ENCODE results near the gene ACTL6A. TPM values are rescaled to one million over a fixed set of nuclear protein-coding genes. Genes with fewer than 3 reads are reported as not detected.
"Not testable (repeated sequence)": the region's sequence is repeated elsewhere in the genome, so short reads cannot be mapped to it uniquely, and the experiment has no call there.

Gene ACTL6A
- polyA plus RNA-seq (2013, experiment 1 of 2): 93.1 TPM
- polyA plus RNA-seq (2013, experiment 2 of 2): 90.0 TPM

GRCh38 chr3:179562591-179563270, at the start of gene ACTL6A:
Gene ACTL6A, plus strand, starts transcription at chr3:179562926. Its CDS starts 167 bp downstream, at chr3:179563093.
- H3K18ac ChIP-seq (ENCODE audit: low read length): peak within 1 kb of the TSS; percentile 25
- no peak within 1 kb of the TSS for H2BK120ac ChIP-seq (ENCODE audit: low read depth, low read length)
- peak; percentile 100 for DNase-seq
- no peak within 1 kb of the TSS for H4K5ac ChIP-seq (ENCODE audit: low read length)
- H3K4me1 ChIP-seq (ENCODE audit: control insufficient read depth, low read depth, low read length): no peaks in the 10 kb centered on the region
- H3K27me3 ChIP-seq (ENCODE audit: insufficient read depth, low read length, poor library complexity): no peaks in the 10 kb centered on the region
- H3K79me2 ChIP-seq (ENCODE audit: control insufficient read depth, insufficient read depth, low read length): peaks cover 35% of the 10 kb centered on the region
- no peak within 1 kb of the TSS for H2BK15ac ChIP-seq (replicated peaks; ENCODE audit: low read depth)
- no peak within 1 kb of the TSS for H3K23ac ChIP-seq (ENCODE audit: low read length)
- H3K36me3 ChIP-seq (ENCODE audit: control insufficient read depth, insufficient read depth, low read length): no peaks in the 10 kb centered on the region
- peak within 1 kb of the TSS; percentile 76 for H3K4me2 ChIP-seq (ENCODE audit: low read length)
- H2AK5ac ChIP-seq (ENCODE audit: low read length): no peak within 1 kb of the TSS
- H2BK5ac ChIP-seq (ENCODE audit: low read length): peak within 1 kb of the TSS; percentile 36
- H3K56ac ChIP-seq (ENCODE audit: low read length): peak within 1 kb of the TSS; percentile 89
- no CpG with 5 or more reads among the region's 55 CpGs for WGBS (ENCODE audit: extremely low coverage, insufficient coverage, low lambda C conversion rate)
- H3K27ac ChIP-seq (ENCODE audit: low read depth, low read length): peak within 1 kb of the TSS; percentile 65
- peaks cover 6% of the 10 kb centered on the region for H3K79me1 ChIP-seq (ENCODE audit: low read length)
- peak within 1 kb of the TSS; percentile 80 for H3K9ac ChIP-seq (ENCODE audit: low read length)
- H3K4me3 ChIP-seq (ENCODE audit: low read length): peak within 1 kb of the TSS; percentile 54
- peak within 1 kb of the TSS; percentile 66 for H4K8ac ChIP-seq (ENCODE audit: low read depth, low read length)
- H3K4ac ChIP-seq (ENCODE audit: low read depth, low read length): no peak within 1 kb of the TSS

- no peaks in the 10 kb centered on the region for H3K79me1 ChIP-seq (ENCODE audit: low read length)
- no peak overlapping the region for H3K4me2 ChIP-seq (ENCODE audit: low read length)
- H2AK5ac ChIP-seq (ENCODE audit: low read length): no peak overlapping the region
- no peak overlapping the region for H3K4me3 ChIP-seq (ENCODE audit: low read length)
- H3K27ac ChIP-seq (ENCODE audit: low read depth, low read length): no peak overlapping the region
- no peaks in the 10 kb centered on the region for H3K27me3 ChIP-seq (ENCODE audit: insufficient read depth, low read length, poor library complexity)
- no peak overlapping the region for H2BK15ac ChIP-seq (replicated peaks; ENCODE audit: low read depth)
- H3K9ac ChIP-seq (ENCODE audit: low read length): no peak overlapping the region
- H4K8ac ChIP-seq (ENCODE audit: low read depth, low read length): no peak overlapping the region
- no peaks in the 10 kb centered on the region for H3K79me2 ChIP-seq (ENCODE audit: control insufficient read depth, insufficient read depth, low read length)
- H3K18ac ChIP-seq (ENCODE audit: low read length): no peak overlapping the region
- no peak for DNase-seq
- no peak overlapping the region for H3K4ac ChIP-seq (ENCODE audit: low read depth, low read length)
- H3K23ac ChIP-seq (ENCODE audit: low read length): no peak overlapping the region
- WGBS (ENCODE audit: extremely low coverage, insufficient coverage, low lambda C conversion rate): no CpG with 5 or more reads among the region's 2 CpGs
- H3K56ac ChIP-seq (ENCODE audit: low read length): no peak overlapping the region
- H3K36me3 ChIP-seq (ENCODE audit: control insufficient read depth, insufficient read depth, low read length): no peaks in the 10 kb centered on the region
- H2BK120ac ChIP-seq (ENCODE audit: low read depth, low read length): no peak overlapping the region
- no peaks in the 10 kb centered on the region for H3K4me1 ChIP-seq (ENCODE audit: control insufficient read depth, low read depth, low read length)
- no peak overlapping the region for H2BK5ac ChIP-seq (ENCODE audit: low read length)
- no peak overlapping the region for H4K5ac ChIP-seq (ENCODE audit: low read length)
Observed at GRCh38 chr3:179513862-179514261, 48.9 kb upstream of the ACTL6A start.

GRCh38 chr3:179516461-179517251, 46.1 kb upstream of the ACTL6A start:
- H4K8ac ChIP-seq (ENCODE audit: low read depth, low read length); H3K4me2 ChIP-seq (ENCODE audit: low read length); H3K27me3 ChIP-seq (ENCODE audit: insufficient read depth, low read length, poor library complexity); H4K5ac ChIP-seq (ENCODE audit: low read length); H2AK5ac ChIP-seq (ENCODE audit: low read length); H3K23ac ChIP-seq (ENCODE audit: low read length); H3K36me3 ChIP-seq (ENCODE audit: control insufficient read depth, insufficient read depth, low read length); H3K9ac ChIP-seq (ENCODE audit: low read length); DNase-seq; H2BK120ac ChIP-seq (ENCODE audit: low read depth, low read length); H3K4ac ChIP-seq (ENCODE audit: low read depth, low read length); H3K4me1 ChIP-seq (ENCODE audit: control insufficient read depth, low read depth, low read length); H3K18ac ChIP-seq (ENCODE audit: low read length); H3K56ac ChIP-seq (ENCODE audit: low read length); H3K79me1 ChIP-seq (ENCODE audit: low read length); H2BK15ac ChIP-seq (replicated peaks; ENCODE audit: low read depth); H3K4me3 ChIP-seq (ENCODE audit: low read length); H3K27ac ChIP-seq (ENCODE audit: low read depth, low read length); H2BK5ac ChIP-seq (ENCODE audit: low read length); H3K79me2 ChIP-seq (ENCODE audit: control insufficient read depth, insufficient read depth, low read length): not testable (repeated sequence)
- WGBS (ENCODE audit: extremely low coverage, insufficient coverage, low lambda C conversion rate): no CpG with 5 or more reads among the region's 9 CpGs

GRCh38 chr3:179526482-179526881, 36.2 kb upstream of the ACTL6A start:
- no CpG with 5 or more reads among the region's 1 CpG for WGBS (ENCODE audit: extremely low coverage, insufficient coverage, low lambda C conversion rate)

GRCh38 chr3:179526989-179527391, 35.7 kb upstream of the ACTL6A start:
- H3K4me3 ChIP-seq (ENCODE audit: low read length): no peak overlapping the region
- H3K9ac ChIP-seq (ENCODE audit: low read length): peak overlapping the region; percentile 3
- H4K8ac ChIP-seq (ENCODE audit: low read depth, low read length): no peak overlapping the region
- WGBS (ENCODE audit: extremely low coverage, insufficient coverage, low lambda C conversion rate): no CpG with 5 or more reads among the region's 3 CpGs
- no peak overlapping the region for H3K23ac ChIP-seq (ENCODE audit: low read length)
- no peak overlapping the region for H3K4me2 ChIP-seq (ENCODE audit: low read length)
- H3K4me1 ChIP-seq (ENCODE audit: control insufficient read depth, low read depth, low read length): peaks cover 4% of the 10 kb centered on the region
- H4K5ac ChIP-seq (ENCODE audit: low read length): no peak overlapping the region
- no peak overlapping the region for H2BK15ac ChIP-seq (replicated peaks; ENCODE audit: low read depth)
- H3K27ac ChIP-seq (ENCODE audit: low read depth, low read length): no peak overlapping the region
- peak overlapping the region; percentile 71 for H3K18ac ChIP-seq (ENCODE audit: low read length)
- DNase-seq: peak; percentile 89
- H2AK5ac ChIP-seq (ENCODE audit: low read length): no peak overlapping the region
- H3K27me3 ChIP-seq (ENCODE audit: insufficient read depth, low read length, poor library complexity): no peaks in the 10 kb centered on the region
- no peaks in the 10 kb centered on the region for H3K79me2 ChIP-seq (ENCODE audit: control insufficient read depth, insufficient read depth, low read length)
- H3K56ac ChIP-seq (ENCODE audit: low read length): peak overlapping the region; percentile 79
- peak overlapping the region; percentile 94 for H3K4ac ChIP-seq (ENCODE audit: low read depth, low read length)
- H2BK5ac ChIP-seq (ENCODE audit: low read length): peak overlapping the region; percentile 24
- no peaks in the 10 kb centered on the region for H3K79me1 ChIP-seq (ENCODE audit: low read length)
- no peak overlapping the region for H2BK120ac ChIP-seq (ENCODE audit: low read depth, low read length)
- no peaks in the 10 kb centered on the region for H3K36me3 ChIP-seq (ENCODE audit: control insufficient read depth, insufficient read depth, low read length)

More at GRCh38 chr3:179526482-179526881, 36.2 kb upstream of the ACTL6A start:
- H2BK15ac ChIP-seq (replicated peaks; ENCODE audit: low read depth): no peak overlapping the region
- peak overlapping the region; percentile 20 for H3K56ac ChIP-seq (ENCODE audit: low read length)
- H3K4me2 ChIP-seq (ENCODE audit: low read length): no peak overlapping the region
- H2BK5ac ChIP-seq (ENCODE audit: low read length): no peak overlapping the region
- peak overlapping the region; percentile 36 for H3K4ac ChIP-seq (ENCODE audit: low read depth, low read length)
- H3K23ac ChIP-seq (ENCODE audit: low read length): no peak overlapping the region
- peak overlapping the region; percentile 33 for H3K27ac ChIP-seq (ENCODE audit: low read depth, low read length)
- H3K27me3 ChIP-seq (ENCODE audit: insufficient read depth, low read length, poor library complexity): no peaks in the 10 kb centered on the region
- H2AK5ac ChIP-seq (ENCODE audit: low read length): no peak overlapping the region
- no peak overlapping the region for H2BK120ac ChIP-seq (ENCODE audit: low read depth, low read length)
- H4K8ac ChIP-seq (ENCODE audit: low read depth, low read length): no peak overlapping the region
- H3K79me1 ChIP-seq (ENCODE audit: low read length): no peaks in the 10 kb centered on the region
- H3K9ac ChIP-seq (ENCODE audit: low read length): no peak overlapping the region
- H3K18ac ChIP-seq (ENCODE audit: low read length): no peak overlapping the region
- H3K4me1 ChIP-seq (ENCODE audit: control insufficient read depth, low read depth, low read length): peaks cover 4% of the 10 kb centered on the region
- no peak for DNase-seq
- H3K36me3 ChIP-seq (ENCODE audit: control insufficient read depth, insufficient read depth, low read length): no peaks in the 10 kb centered on the region
- H4K5ac ChIP-seq (ENCODE audit: low read length): no peak overlapping the region
- H3K4me3 ChIP-seq (ENCODE audit: low read length): no peak overlapping the region
- H3K79me2 ChIP-seq (ENCODE audit: control insufficient read depth, insufficient read depth, low read length): no peaks in the 10 kb centered on the region
